ENCODE measurements around the gene ZNF521. TPM values are rescaled to one million over a fixed set of nuclear protein-coding genes. Genes with fewer than 3 reads are reported as not detected.
A peak's percentile ranks its signal among the peaks of the same experiment; 100 is the strongest.

Gene ZNF521
- total RNA-seq, 1 donor from 2014 or later: 130 TPM

GRCh38 chr18:25132786-25133496 is 219.0 kb downstream of the ZNF521 start:
- no peak for DNase-seq (ENCODE audit: low read depth in 2 of 2)

GRCh38 chr18:25126751-25127150 is 225.2 kb downstream of the ZNF521 start:
- peak in 1 of 2 donors; percentile 26 for DNase-seq (ENCODE audit: low read depth in 2 of 2)

DNA sequence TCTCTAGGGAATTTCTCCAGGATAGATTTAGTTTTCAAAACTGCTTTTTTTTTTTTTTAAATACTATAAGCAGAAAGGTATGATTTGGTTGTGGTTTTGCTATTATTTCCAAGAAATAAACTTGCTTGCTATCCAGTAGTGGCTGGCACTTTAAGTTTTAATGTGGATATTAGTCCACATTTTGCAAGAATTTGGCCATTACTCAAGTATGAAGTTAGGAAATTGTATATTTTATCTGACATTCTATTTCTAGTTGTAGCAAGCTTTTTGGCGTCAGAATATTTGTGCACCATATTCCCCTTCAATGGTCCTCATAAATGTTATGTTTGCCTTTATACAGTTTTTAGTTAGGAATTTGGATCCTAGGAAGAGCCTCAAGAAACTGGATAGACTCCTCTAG is 226.3 kb downstream of the ZNF521 start:
- DNase-seq (ENCODE audit: low read depth in 2 of 2): no peak

DNA sequence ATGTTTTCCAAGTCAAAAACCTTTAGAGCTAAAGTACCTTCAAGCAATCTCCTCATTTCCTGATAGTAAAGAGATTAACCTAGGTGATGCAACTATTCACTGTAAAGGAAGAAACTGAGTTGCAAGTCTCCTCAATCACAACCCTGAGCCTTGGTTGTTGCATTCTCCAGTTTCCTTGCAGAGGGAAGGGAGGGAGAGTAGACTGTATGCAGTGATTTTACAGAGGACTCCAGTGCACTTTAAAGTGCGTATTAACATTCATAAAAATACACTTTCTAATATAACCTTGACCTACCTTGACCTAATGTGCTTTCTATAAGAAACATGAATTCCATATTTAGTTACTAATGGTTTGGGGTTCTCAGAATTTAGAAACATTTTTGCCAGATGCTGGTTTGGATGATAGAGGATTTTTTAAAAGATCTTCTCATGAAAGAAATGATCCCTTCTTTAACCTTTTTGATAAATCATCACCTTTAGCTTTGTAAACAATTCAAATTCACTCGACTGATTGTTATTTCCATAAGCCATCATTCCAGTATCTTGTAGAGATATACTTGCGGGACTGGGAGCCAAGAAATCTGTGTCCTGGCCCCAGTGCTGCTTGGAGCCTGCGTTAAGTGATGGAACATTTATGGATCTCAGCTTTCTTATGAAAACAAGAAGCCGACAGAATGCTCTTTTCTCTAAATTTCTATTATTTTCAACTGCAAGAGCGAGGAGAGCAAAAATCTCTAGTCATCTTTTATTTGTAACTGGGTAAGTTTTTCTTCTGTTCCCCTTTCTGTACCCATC is 228.3 kb downstream of the ZNF521 start:
- no peak for DNase-seq (ENCODE audit: low read depth in 2 of 2)

DNA sequence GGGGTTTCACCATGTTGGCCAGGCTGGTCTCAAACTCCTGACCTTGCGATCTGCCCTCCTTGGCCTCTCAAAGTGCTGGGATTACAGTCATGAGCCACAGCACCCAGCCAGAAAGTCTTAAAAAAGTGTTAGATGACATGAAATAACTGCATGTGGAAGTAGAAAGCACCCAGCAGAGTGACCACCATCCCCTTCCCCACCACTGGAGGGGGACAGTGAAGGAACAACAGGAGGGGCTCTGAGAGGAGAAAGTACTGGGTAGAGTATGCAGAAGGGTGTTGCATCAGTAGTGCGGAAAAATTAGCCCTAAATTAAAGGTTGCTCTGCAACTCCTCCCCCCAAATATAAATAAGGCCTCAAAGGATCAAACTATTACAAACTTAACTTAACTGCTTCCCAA is 230.5 kb downstream of the ZNF521 start:
- no peak for DNase-seq (ENCODE audit: low read depth in 2 of 2)

- no peak for DNase-seq (ENCODE audit: low read depth in 2 of 2)
These were observed 238.4 kb downstream of the ZNF521 start for GRCh38 chr18:25113566-25113965.

DNA sequence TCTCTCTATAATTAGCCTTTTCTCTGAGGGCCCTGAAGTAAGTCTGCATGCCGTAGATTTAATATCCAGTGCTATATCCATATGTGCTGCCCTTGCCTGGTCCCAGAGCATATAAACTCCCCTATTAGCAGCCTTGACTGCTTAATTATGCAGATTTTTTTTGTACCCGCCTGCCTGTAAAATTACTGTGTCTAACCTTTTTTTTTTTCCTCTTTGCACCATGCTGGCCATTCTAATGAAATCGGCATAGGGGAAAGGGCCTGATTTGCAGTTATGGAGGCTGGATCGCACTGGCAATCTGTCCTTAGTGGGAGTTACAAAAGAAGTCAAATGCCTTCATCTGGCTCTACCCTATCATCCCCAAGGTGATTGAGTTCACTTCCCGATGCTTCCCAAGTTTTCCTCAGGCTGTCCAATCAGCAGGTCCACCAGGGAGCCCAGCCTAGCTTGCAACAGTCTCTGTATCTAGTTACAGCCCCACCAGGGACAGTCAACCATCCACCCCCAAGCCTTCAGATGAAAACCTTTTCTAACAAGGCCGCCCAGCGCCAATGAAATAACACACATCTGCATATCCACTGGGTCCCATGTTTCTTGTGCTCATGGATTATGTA is 239.0 kb downstream of the ZNF521 start:
- DNase-seq (ENCODE audit: low read depth in 2 of 2): no peak

- DNase-seq (ENCODE audit: low read depth in 2 of 2): no peak
These were observed 240.3 kb downstream of the ZNF521 start for GRCh38 chr18:25111377-25112288.

- no peak for DNase-seq (ENCODE audit: low read depth in 2 of 2)
These were observed 242.5 kb downstream of the ZNF521 start for GRCh38 chr18:25109484-25109883.

GRCh38 chr18:25103468-25104155 is 248.4 kb downstream of the ZNF521 start:
- DNase-seq (ENCODE audit: low read depth in 2 of 2): no peak

DNA sequence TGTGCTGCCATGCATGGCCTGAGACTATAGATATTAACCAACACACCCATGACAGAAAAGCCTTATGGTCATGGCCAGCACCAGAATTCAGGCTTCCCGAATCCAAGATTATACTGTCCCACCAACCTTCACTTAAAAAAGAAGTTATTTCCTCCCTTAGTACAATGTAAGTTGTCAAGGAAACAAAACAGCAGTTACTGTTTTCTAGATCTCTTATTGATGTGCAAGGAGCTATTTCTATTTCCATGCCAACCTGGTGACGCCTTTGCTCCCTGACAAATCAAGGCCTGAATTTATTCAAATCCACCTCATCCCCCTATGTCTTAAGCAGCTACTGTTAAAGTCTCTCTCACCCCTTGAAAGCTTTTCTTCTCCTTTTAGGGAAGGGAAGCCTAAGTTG is 249.3 kb downstream of the ZNF521 start:
- DNase-seq (ENCODE audit: low read depth in 2 of 2): peak in 1 of 2 donors; percentile 53

- peak in 1 of 2 donors; percentile 22 for DNase-seq (ENCODE audit: low read depth in 2 of 2)
These were observed 251.5 kb downstream of the ZNF521 start for GRCh38 chr18:25100418-25100817.

- peak in 1 of 2 donors; percentile 39 for DNase-seq (ENCODE audit: low read depth in 2 of 2)
These were observed 252.1 kb downstream of the ZNF521 start for GRCh38 chr18:25099895-25100294.

DNA sequence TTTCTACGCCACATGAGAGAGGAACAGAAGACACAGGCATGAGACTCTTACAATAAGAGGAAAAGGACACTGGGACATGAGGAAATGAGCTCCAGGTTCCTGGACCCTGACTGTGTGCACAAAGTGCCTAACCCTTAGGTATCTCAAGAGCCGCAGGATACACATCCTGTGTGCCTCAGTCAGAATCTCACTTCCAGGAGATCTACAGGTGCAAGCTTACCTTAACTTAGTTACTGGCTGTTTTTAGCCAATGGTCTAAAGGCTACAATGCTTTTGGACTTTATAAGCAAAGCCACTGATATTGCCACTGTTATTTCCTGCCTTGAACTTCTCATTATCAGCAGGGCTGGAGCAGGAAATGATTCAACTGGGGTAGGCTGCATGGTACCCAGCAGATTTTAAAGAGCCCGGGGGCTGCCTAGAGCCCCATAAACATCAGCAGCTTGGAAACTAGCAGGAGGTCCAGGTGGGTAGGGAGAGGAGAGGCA is 254.4 kb downstream of the ZNF521 start:
- peak; percentile 72 to 73 for DNase-seq (ENCODE audit: low read depth in 2 of 2)

- DNase-seq (ENCODE audit: low read depth in 2 of 2): peak; percentile 42 to 52
These were observed 254.9 kb downstream of the ZNF521 start for GRCh38 chr18:25097057-25097456.

DNA sequence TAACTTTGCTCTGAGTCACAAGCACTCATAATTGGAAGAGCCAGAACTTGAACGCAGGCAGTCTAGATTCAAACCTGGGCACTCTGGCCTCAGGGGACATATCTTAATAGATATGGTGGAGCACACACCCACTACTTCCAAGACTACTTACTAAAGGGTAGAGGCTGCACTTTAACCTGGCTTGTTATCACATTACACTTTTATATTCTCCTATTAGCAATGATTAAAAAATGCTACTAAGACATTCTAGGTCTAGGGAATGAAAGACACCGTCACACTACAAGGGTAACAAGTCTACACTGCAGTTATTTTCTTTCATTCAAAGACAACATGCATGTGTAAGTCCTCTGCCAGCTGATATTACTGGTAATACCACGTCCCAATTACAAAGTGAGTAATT is 258.8 kb downstream of the ZNF521 start:
- no peak for DNase-seq (ENCODE audit: low read depth in 2 of 2)

DNA sequence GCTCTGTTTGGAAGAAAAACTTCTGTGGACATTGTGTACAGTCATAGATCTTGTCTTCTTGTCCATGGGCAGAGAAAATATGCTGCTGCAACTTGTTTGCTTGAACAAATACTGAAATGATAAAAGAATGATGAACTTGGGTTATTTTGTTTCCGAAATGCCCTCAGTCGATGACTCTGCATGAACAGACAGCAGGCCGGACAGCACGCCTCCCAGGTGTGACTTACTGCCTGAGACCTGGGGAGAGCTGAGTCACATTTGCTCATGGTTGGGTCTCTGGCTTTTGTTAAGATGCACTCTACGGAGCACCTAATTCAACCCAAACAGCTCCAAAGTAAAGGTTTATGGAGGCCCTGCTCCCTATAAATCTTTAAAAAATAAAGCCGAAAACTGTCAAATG is 262.5 kb downstream of the ZNF521 start:
- DNase-seq (ENCODE audit: low read depth in 2 of 2): no peak

- no peak for DNase-seq (ENCODE audit: low read depth in 2 of 2)
These were observed 265.1 kb downstream of the ZNF521 start for GRCh38 chr18:25086876-25087275.

GRCh38 chr18:25081001-25081400 is 271.0 kb downstream of the ZNF521 start:
- no peak for DNase-seq (ENCODE audit: low read depth in 2 of 2)

DNA sequence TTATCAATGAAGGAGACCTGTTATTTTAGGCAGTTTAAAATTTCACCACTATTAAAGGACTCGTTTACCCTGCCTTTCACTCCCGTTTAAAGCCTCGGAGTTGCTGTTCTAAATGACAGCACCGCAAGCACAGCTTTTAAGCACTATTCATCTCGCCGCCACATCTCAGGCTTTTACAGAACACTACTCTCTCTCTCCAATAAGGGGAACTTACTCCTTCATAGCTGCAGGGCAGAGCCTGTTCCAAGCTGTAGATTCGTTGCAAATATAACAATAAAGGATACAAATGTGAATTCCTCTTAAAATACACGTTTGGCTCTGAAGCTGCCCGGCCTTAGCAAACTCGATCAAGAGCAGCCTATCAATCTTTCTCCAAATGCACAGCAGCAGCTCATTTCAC is 271.8 kb downstream of the ZNF521 start:
- DNase-seq (ENCODE audit: low read depth in 2 of 2): no peak
